Camera-type eye (tissue), 1 donor: Measurements from ENCODE around the gene COL6A5. TPM values are rescaled to one million over a fixed set of nuclear protein-coding genes. Genes with fewer than 3 reads are reported as not detected.

Experiments used
- total RNA-seq: library from RNA; depleted of rRNA; stranded (reverse); fragments of >200 nt; gene quantifications from one replicate; pipeline ENCODE4 v1.2.3, GENCODE V29; 2014

Gene COL6A5
- total RNA-seq, result 0.16 TPM

DNA sequence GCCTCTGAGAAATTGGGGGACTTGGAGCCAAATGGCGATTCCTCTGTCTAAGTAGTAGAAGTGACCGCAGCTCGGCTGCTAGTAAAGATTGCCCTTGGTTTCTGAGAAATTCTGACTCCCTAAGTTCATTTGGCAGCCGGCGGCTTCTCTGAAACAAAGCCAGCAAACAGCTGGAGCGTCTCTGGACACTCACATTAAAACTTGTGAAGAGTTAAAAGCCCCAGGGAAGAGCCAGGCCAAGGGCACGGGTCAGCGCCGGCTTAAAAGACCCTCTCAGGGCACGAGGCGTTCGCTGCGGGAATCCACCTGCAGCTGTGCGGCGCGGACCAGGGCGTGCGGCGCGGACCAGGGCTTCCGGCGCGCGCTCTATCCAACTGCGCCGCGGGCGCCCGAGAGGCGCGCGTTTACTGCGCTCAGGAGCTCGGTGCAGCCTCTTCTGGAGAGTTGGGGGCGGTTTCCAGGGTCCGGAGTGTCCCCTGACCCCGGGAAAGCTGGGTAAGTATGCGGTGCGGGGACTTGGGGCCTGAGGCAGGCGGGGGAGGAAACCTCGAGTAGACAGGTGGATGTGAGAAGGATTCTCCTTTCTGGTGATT is at the start of gene COL6A5:
COL6A5 (plus strand) TSS at position 186 of the 593 bp plus-strand sequence. CDS start 27,967 bp downstream, outside the sequence.

DNA sequence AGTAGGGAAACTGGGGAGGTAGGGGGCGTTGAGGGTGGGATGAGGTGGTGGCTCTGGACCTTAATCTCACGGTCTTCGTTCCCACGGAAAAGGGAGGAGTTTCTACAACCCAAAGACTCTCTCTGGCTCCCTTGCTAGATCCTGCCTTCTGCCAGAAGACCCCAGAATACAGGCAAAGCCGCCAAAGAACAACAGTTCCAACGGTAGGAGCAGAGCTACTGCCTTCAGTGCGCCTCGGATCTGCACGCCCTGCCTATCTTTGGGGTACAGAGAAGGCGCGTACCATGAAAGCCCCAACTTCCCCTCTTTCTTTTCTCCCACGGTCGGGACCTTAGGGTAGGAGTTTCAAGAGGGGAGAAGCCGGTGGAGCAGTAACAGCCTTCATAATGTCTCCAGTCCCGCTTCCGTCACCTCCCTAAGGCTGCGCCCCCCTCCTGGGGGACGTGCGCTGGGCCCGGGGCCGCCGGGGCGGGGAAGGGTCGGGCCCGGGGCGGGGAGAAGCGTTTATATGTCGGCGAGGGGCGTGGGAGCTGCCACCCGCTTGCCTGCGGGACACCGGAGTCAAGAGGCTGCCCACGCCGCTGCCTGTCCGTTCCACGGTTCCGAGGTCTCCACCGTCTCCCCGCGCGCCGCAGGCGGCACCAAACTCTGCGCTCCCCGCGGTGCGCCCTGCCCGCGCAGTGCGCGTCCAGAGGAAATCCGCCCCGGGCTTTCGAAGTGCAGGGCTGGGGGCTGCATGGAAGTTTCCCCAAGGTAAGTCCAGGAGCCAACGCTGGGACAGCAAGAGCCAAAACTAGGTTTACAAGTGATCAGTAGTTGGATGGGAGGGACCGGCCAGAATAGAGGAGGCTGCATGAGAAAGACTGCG is 171.4 kb downstream of the COL6A5 start, which contains the start of gene COL6A6:
COL6A6 (plus strand) TSS at position 533 of the 868 bp plus-strand sequence. CDS start 43,188 bp downstream, outside the sequence.

Other genes starting within 250 kb of the COL6A5 start
- gene COL6A6, start 171.5 kb downstream of the COL6A5 start, total RNA-seq, result 41.2 TPM